Neural crest cell (in vitro differentiated cells): ENCODE measurements around the gene GALM. TPM values are rescaled to one million over a fixed set of nuclear protein-coding genes. Genes with fewer than 3 reads are reported as not detected.
A peak's percentile ranks its signal among the peaks of the same experiment; 100 is the strongest.

Experiments used
- DNase-seq: peaks from one replicate; pipeline ENCODE4 v3.0.0; 2021; ENCODE audit warnings: low read depth, mixed read lengths, low spot score
- H3K27ac Mint-ChIP-seq: one replicate; pipeline ENCODE4 v1.8.0; 2021; ENCODE audit warnings: mild to moderate bottlenecking, mixed read lengths; ENCODE audit not compliant: unreplicated experiment
- H3K27me3 Mint-ChIP-seq: 2 replicates; pipeline ENCODE4 v1.8.0; 2021; ENCODE audit warnings: low read depth, mild to moderate bottlenecking, mixed read lengths
- H3K36me3 Mint-ChIP-seq: 2 replicates; pipeline ENCODE4 v1.8.0; 2021; ENCODE audit warnings: low read depth, mild to moderate bottlenecking, mixed read lengths
- H3K4me1 Mint-ChIP-seq: 2 replicates; pipeline ENCODE4 v1.8.0; 2021; ENCODE audit warnings: mixed read lengths
- H3K4me3 Mint-ChIP-seq: one replicate; pipeline ENCODE4 v1.8.0; 2021; ENCODE audit warnings: mild to moderate bottlenecking, mixed read lengths
- H3K9me3 Mint-ChIP-seq: 2 replicates; pipeline ENCODE4 v1.8.0; 2021; ENCODE audit warnings: mixed read lengths
- total RNA-seq: library from RNA; stranded (reverse); gene quantifications from 2 replicates; pipeline ENCODE4 v1.2.1, GENCODE V29; 2021
- TF ChIP-seq, protein P1 (sequence below): fragments of 200-600 bp; sonication (generic); conservative IDR thresholded peaks from 2 replicates; pipeline ENCODE4 v1.5.0; 2021; ENCODE audit warnings: antibody characterized with exemption, mild to moderate bottlenecking

The GALM gene
- total RNA-seq, 1 donor from 2014 or later: 12.5 TPM

DNA sequence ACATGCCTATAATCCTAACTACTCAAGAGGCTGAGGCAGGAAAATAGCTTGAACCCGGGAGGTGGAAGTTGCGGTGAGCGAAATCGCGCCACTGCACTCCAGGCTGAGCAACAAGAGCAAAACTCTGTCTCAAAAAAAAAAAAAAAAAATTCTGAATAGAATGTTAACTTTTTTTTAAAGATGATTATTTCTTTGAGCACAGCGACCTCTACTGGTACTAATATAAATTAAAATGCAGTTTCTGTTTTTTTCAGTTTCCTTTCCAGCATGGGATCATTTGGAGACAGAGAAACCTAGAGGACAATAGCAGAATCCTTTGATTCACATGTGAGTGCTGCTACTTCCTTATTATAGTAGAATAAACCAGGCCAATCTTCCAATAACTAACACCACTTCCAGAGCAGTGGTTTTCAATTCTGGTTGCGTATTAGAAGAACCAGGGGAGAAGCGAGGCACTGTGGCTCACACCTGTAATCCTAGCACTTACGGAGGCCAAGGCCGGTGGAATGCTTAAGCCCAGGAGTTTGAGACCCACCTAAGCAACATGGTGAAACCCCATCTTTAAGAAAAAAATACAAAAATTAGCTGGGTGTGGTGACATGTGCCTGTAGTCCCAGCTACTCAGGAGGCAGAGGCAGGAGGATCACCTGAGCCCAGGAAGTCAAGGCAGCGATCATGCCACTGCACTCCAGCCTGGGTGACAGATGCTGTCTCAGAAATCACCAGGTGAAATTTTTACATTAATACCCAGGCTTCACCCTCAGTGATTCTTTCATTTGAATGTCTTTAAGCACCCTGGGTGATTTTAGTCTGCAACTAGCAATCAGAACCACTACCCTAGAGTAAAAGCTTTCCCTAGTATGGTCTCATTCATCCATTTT lies 75.2 kb downstream of the GALM start:
- Mint-ChIP-seq H3K36me3 (peaks cover 46% of the 10 kb centered on the region), H3K4me1 (peaks cover 35% of the 10 kb centered on the region), H3K9me3 (peaks cover 3% of the 10 kb centered on the region), H3K27me3 (no peaks in the 10 kb centered on the region), H3K27ac (no peak overlapping the region), H3K4me3 (peak overlapping the region; percentile 74)
- DNase-seq: no peak
- TF ChIP-seq, protein P1, sequence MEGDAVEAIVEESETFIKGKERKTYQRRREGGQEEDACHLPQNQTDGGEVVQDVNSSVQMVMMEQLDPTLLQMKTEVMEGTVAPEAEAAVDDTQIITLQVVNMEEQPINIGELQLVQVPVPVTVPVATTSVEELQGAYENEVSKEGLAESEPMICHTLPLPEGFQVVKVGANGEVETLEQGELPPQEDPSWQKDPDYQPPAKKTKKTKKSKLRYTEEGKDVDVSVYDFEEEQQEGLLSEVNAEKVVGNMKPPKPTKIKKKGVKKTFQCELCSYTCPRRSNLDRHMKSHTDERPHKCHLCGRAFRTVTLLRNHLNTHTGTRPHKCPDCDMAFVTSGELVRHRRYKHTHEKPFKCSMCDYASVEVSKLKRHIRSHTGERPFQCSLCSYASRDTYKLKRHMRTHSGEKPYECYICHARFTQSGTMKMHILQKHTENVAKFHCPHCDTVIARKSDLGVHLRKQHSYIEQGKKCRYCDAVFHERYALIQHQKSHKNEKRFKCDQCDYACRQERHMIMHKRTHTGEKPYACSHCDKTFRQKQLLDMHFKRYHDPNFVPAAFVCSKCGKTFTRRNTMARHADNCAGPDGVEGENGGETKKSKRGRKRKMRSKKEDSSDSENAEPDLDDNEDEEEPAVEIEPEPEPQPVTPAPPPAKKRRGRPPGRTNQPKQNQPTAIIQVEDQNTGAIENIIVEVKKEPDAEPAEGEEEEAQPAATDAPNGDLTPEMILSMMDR: peak; percentile 78

DNA sequence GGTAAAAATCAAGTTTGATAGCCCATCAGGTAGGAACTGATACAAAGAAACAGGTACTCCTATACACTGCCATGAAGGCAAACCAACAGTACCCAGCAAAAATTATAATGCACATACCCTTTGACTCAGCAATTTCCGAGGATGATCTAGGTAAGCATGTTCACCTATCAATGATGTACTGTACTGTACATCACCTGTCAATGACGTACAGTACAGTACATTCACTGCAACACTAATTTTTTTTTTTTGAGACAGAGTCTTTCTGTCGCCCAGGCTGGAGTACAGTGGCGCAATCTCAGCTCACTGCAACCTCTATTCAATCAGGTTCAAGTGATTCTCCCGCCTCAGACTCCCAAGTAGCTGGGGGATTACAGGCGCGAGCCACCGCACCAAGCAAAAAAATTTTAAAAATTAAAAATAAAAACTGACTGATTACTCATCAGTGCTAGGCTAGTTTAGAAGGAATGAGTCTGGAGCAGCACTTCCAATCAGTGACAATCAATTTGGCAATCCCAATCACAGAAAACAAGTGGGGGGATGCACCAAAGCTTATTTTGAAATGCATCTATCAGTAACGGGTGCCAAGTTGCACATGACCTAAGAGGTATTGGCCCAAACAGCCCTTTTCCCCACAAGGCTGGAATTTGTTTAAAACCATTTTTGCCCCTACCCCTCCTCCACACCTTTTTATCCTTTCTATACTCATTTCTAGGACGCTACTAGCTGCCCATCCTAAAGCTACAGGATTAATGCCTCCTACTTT lies 77.1 kb downstream of the GALM start:
- H3K36me3 Mint-ChIP-seq: peaks cover 55% of the 10 kb centered on the region

DNA sequence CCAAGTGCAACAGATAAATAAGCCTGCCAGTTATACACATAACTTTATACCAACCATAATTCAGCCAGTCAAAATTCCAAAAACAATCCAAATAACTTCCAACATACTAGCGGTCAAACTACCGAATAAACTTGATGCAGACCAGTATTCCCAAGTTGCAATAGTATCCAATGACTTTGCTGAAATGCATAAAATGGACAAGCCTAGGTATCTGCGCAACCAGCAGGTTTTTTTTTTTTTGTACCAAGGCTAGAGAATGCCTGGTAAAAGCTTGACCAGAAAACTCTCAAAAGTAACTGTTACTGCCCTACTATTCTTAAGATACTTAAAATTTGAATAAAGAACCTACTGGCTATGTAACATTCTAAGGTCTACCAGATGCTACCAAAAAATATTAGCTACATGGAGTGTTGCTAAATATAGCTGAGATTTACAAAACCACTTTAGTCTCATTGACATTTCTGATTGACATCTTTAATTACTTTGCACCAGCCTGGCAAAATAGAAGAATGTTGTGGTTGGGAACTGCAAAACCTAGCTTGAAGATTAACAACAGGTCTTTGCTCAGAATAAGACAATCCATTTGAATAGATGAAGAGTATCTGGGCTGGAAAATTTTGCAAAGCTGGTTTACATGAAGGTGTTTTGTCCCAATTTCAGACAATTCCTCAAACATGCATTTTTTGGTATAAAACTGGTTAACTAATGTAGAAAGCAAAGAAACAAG lies 77.9 kb downstream of the GALM start:
- Mint-ChIP-seq H3K27ac (no peak overlapping the region), H3K4me1 (peaks cover 56% of the 10 kb centered on the region), H3K36me3 (peaks cover 53% of the 10 kb centered on the region), H3K4me3 (peak overlapping the region; percentile 42), H3K9me3 (peaks cover 3% of the 10 kb centered on the region), H3K27me3 (peaks cover 7% of the 10 kb centered on the region)
- DNase-seq: no peak
- TF ChIP-seq, protein P1: no peak

More for the DNA sequence above, 77.1 kb downstream of the GALM start:
- H3K4me1 Mint-ChIP-seq: peaks cover 47% of the 10 kb centered on the region
- peaks cover 6% of the 10 kb centered on the region for H3K27me3 Mint-ChIP-seq
- DNase-seq: no peak
- peaks cover 3% of the 10 kb centered on the region for H3K9me3 Mint-ChIP-seq
- peak overlapping the region; percentile 42 for H3K4me3 Mint-ChIP-seq
- TF ChIP-seq, protein P1: no peak
- no peak overlapping the region for H3K27ac Mint-ChIP-seq

DNA sequence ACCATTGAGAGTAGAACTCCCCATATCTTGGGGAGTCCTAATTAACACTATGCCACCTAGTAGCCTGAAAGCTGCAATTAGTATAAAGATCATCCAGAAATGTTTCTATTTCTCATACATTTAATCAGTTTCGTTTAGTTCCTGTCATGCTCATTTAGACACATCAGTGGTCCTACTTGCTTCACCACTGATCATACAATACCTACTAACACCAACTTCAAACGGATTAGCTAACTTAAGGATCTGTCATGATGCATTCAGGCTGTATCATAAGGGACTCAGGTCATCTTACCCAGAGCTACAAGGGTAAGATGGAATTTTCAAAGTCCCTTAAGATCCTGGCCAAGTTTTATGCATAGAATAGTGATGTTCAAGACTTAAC lies 78.5 kb downstream of the GALM start:
- no peak for DNase-seq
- H3K27ac Mint-ChIP-seq: no peak overlapping the region
- H3K27me3 Mint-ChIP-seq: peaks cover 7% of the 10 kb centered on the region
- TF ChIP-seq, protein P1: no peak
- peaks cover 61% of the 10 kb centered on the region for H3K4me1 Mint-ChIP-seq
- H3K36me3 Mint-ChIP-seq: peaks cover 48% of the 10 kb centered on the region
- H3K4me3 Mint-ChIP-seq: peak overlapping the region; percentile 4
- peaks cover 3% of the 10 kb centered on the region for H3K9me3 Mint-ChIP-seq

DNA sequence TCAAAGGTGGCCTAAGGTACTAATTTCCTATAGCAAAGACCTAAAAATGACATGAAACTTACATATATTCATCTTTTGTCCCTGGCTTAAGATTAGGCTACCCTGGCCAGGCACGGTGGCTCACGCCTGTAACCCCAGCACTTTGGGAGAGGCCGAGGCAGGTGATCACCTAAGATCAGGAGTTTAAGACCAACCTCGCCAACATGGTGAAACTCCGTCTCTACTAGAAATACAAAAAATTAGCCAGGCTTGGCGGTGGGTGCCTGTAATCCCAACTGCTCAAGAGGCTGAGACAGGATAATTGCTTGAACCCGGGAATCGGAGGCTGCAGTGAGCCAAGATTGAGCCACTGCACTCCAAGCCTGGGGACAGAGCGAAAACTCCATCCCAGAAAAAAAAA lies 79.4 kb downstream of the GALM start:
- TF ChIP-seq, protein P1: no peak
- peak overlapping the region; percentile 49 for H3K4me3 Mint-ChIP-seq
- H3K27me3 Mint-ChIP-seq: peaks cover 7% of the 10 kb centered on the region
- H3K36me3 Mint-ChIP-seq: peaks cover 49% of the 10 kb centered on the region
- no peak overlapping the region for H3K27ac Mint-ChIP-seq
- no peaks in the 10 kb centered on the region for H3K9me3 Mint-ChIP-seq
- peaks cover 64% of the 10 kb centered on the region for H3K4me1 Mint-ChIP-seq
- DNase-seq: no peak
